Omental fat pad (tissue), 4 donors: ENCODE measurements around the gene GPR179. TPM values are rescaled to one million over a fixed set of nuclear protein-coding genes. Genes with fewer than 3 reads are reported as not detected.

ENCODE experiments used
- ATAC-seq: fragments of 150-250 bp; one replicate; pipeline ENCODE4 v1.9.1; 2016; ENCODE audit warnings: mild to moderate bottlenecking, moderate library complexity; ENCODE audit not compliant: low FRiP score
- DNase-seq: peaks from one replicate; pipeline ENCODE4 v3.0.0-alpha.2; 2019; ENCODE audit warnings: low spot score
- total RNA-seq, 4 donors: library from RNA; depleted of rRNA; stranded (reverse); fragments of >200 nt; gene quantifications; one replicate each; pipeline ENCODE4 v1.1.0, GENCODE V29; 2016
- TF ChIP-seq, protein P1 (sequence below), 3 donors: fragments of 450-650 bp; IDR thresholded peaks; one replicate each; pipeline ENCODE4 v1.5.1; 2016 to 2017; ENCODE audit warnings: antibody characterized with exemption in 3 of 3, mild to moderate bottlenecking in 3 of 3, moderate library complexity in 2 of 3

Gene GPR179, protein sequence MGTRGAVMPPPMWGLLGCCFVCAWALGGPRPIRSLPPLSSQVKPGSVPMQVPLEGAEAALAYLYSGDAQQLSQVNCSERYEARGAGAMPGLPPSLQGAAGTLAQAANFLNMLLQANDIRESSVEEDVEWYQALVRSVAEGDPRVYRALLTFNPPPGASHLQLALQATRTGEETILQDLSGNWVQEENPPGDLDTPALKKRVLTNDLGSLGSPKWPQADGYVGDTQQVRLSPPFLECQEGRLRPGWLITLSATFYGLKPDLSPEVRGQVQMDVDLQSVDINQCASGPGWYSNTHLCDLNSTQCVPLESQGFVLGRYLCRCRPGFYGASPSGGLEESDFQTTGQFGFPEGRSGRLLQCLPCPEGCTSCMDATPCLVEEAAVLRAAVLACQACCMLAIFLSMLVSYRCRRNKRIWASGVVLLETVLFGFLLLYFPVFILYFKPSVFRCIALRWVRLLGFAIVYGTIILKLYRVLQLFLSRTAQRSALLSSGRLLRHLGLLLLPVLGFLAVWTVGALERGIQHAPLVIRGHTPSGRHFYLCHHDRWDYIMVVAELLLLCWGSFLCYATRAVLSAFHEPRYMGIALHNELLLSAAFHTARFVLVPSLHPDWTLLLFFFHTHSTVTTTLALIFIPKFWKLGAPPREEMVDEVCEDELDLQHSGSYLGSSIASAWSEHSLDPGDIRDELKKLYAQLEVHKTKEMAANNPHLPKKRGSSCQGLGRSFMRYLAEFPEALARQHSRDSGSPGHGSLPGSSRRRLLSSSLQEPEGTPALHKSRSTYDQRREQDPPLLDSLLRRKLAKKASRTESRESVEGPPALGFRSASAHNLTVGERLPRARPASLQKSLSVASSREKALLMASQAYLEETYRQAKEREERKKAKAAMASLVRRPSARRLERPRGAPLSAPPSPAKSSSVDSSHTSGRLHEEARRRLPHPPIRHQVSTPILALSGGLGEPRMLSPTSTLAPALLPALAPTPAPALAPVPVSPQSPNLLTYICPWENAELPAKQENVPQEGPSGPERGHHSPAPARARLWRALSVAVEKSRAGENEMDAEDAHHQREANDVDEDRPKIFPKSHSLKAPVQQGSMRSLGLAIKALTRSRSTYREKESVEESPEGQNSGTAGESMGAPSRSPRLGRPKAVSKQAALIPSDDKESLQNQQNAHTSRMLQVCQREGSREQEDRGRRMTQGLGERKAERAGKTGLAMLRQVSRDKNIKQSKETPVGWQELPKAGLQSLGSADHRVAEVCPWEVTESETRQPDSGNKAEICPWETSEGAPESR (N-terminal part only)
- not detected for total RNA-seq

DNA sequence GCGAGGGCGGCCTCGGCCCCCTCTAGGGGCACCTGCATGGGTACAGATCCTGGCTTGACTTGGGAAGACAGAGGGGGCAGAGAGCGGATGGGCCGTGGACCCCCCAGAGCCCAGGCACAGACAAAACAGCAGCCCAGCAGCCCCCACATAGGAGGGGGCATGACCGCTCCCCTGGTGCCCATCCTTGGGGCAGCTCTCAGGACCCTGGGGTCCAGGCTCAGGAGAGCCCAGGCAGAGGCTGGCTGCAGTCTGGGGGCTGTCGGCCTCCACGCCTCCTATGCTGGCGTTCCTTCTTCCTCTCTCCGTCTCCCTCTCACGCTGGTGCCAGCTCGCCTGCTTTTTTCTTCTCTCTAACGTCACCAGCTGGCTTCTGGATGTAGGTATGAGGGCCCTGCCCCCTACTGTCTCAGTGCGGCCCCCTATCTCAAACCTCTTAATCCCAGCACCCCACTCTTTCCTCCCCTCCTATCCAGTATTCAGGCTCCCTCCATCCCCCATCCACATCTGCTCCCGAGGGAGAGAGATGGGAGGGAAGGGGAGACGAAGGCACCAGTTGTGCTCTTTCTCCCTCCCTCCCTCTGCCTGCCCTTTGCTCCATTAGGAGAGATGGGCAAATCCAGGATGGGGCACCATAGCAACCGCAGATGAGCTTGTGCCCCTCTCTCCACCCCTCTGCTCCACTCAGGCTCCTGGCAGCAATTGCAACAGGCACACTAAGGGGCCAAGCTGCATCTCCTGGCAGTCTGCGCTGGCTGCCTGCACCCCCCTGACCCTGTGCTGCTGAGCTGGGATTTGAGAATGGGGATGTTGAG is at the start of gene GPR179:
Gene GPR179, minus strand, starts transcription at position 349 of the 812 bp plus-strand sequence. Its CDS starts 167 bp downstream, at position 182.
- DNase-seq (no peak), ATAC-seq (no peak)
- TF ChIP-seq, protein P1, sequence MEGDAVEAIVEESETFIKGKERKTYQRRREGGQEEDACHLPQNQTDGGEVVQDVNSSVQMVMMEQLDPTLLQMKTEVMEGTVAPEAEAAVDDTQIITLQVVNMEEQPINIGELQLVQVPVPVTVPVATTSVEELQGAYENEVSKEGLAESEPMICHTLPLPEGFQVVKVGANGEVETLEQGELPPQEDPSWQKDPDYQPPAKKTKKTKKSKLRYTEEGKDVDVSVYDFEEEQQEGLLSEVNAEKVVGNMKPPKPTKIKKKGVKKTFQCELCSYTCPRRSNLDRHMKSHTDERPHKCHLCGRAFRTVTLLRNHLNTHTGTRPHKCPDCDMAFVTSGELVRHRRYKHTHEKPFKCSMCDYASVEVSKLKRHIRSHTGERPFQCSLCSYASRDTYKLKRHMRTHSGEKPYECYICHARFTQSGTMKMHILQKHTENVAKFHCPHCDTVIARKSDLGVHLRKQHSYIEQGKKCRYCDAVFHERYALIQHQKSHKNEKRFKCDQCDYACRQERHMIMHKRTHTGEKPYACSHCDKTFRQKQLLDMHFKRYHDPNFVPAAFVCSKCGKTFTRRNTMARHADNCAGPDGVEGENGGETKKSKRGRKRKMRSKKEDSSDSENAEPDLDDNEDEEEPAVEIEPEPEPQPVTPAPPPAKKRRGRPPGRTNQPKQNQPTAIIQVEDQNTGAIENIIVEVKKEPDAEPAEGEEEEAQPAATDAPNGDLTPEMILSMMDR (IDR thresholded peaks at IDR 0.05) = no peak

DNA sequence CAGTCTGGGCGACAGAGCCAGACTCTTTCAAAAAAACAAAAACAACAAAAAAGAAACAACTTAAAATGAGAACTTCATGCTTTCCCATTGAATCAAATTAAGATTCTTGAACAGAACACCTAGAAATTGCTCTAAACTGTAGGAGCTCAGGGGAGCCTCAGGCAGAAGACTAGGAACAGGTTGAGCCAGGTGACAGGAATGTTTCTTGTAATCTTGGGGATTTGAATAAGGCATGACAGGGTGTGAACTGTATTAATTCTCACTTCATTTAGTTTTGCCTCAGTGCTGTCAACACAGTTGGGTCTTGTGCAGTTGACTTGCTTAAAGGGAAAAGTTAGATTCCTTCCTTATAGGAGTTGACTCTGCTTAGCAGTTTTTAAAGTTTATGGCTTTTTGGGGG is 35.7 kb upstream of the GPR179 start:
- ATAC-seq = no peak
- TF ChIP-seq, protein P1 (IDR thresholded peaks at IDR 0.05) = no peak
- DNase-seq = no peak

DNA sequence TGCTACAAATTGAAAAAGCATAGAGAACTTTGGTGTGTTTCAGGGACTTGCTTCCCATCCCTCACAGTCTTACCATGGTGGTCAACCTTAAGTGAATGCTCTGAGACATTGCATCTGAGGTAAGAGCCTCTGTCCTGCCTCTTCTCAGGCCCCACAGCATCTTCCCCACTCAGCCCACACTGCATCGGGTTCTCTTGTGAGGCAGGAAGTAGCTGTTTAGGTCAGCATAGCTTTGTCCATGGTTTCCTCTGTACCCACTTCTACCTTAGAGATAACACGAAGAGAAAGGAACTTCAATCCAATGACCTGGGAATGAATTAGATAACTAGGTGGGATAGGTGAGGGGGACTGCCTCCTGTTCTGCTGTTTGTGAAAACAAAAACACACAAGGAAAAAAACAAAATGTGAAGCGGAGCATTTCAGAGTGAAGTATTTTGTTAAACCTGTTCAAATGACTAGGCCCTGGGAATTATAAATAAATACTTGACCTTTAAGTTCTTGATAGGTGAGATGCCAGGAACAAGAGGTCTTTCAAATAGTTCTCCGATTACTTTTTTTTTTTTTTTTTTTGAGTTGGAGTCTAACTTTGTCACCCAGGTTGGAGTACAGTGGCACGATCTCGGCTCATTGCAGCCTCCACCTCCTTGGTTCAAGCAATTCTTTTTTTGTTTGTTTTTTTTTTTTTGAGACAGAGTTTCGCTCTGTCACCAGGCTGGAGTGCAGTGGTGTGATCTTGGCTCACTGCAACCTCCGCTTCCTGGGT is 25.5 kb upstream of the GPR179 start:
- DNase-seq (no peak), ATAC-seq (no peak)
- TF ChIP-seq, protein P1 (IDR thresholded peaks at IDR 0.05) = no peak

DNA sequence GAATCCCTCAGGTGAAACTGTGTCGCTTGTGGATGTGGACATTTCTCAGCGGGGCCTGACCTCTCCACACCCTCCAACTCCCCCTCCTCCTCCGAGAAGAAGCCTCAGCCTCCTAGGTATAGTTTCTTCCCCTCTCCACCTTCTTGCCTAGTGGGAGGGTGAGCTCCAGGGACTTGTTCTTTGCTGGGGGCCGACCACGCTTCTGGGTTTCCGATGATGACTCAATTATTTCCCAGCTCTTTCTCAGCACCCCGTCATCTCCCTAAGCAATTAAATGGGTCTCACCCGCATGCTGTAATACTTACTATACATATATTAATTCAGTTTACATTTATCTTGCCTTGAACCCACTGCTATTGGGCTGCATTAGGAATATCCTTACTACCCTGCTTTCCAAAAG is 21.0 kb upstream of the GPR179 start:
- DNase-seq (no peak), ATAC-seq (no peak)
- TF ChIP-seq, protein P1 (IDR thresholded peaks at IDR 0.05) = no peak

DNA sequence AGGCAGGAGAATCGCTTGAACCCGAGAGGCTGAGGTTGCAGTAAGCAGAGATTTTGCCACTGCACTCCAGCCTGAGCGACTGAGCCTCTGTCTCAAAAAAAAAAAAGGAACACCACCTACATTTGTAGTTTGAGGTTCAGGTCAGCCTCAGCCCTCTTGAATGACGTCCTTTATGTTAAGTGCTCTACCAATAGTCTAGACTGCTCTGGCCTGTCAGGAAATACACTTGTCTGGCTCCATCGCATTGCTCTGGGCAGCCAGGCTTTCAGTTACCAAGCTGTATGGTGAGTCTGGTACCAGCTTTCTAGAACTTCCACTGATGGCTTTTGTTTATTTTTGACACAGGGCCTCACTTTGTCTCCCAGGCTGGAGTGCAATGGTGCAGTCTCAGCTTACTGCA is 19.3 kb upstream of the GPR179 start:
- DNase-seq (no peak), ATAC-seq (no peak)
- TF ChIP-seq, protein P1 (IDR thresholded peaks at IDR 0.05) = no peak
